GM12891 (cell line): ENCODE measurements around the gene KRT2.

Experiments
- POLR2A ChIP-seq: IDR thresholded peaks from 2 replicates; pipeline ENCODE4 v1.6.1; 2011; ENCODE audit warnings: low read depth, low read length, control low read depth
- POLR2AphosphoS5 ChIP-seq: IDR thresholded peaks from 2 replicates; pipeline ENCODE4 v1.6.1; 2011; ENCODE audit warnings: low read depth, low read length, control low read depth
- SPI1 ChIP-seq: IDR thresholded peaks from 2 replicates; pipeline ENCODE4 v1.6.1; 2011; ENCODE audit warnings: low read depth, low read length, control low read depth
- TAF1 ChIP-seq: IDR thresholded peaks from 2 replicates; pipeline ENCODE4 v1.6.1; 2011; ENCODE audit warnings: low read depth, low read length, control low read depth

GRCh38 chr12:52689936-52690335 lies 37.9 kb upstream of the KRT2 start:
- no peak for TF ChIP-seq POLR2AphosphoS5
- TF ChIP-seq POLR2A = no peak
- TF ChIP-seq SPI1 = no peak
- no peak for TF ChIP-seq TAF1
